HepG2 (cell line): ENCODE measurements around the gene SLC25A1. TPM values are rescaled to one million over a fixed set of nuclear protein-coding genes. Genes with fewer than 3 reads are reported as not detected.

Experiments used
- CHD2 ChIP-seq: IDR thresholded peaks from 2 replicates; pipeline ENCODE4 v1.6.1; 2011; ENCODE audit warnings: low read depth, low read length, improper control_type of control experiment
- CSRNP2 ChIP-seq: sonication (generic); formaldehyde crosslinking; conservative IDR thresholded peaks from 2 replicates; pipeline ENCODE4 v1.8.0; 2022; ENCODE audit warnings: low read depth, missing genetic modification reagents
- FOXJ3 ChIP-seq: sonication (generic); formaldehyde crosslinking; IDR thresholded peaks from 2 replicates; pipeline ENCODE4 v1.4.0; 2020; ENCODE audit warnings: missing genetic modification reagents, mild to moderate bottlenecking, borderline replicate concordance
- HDAC1 ChIP-seq: sonication (generic); formaldehyde crosslinking; IDR thresholded peaks from 2 replicates; pipeline ENCODE4 v1.5.1; 2020; ENCODE audit warnings: mild to moderate bottlenecking, missing genetic modification reagents
- LBX2 ChIP-seq: sonication (generic); formaldehyde crosslinking; IDR thresholded peaks from 2 replicates; pipeline ENCODE4 v1.5.0; 2020; ENCODE audit warnings: missing genetic modification reagents, mild to moderate bottlenecking, borderline replicate concordance
- MXD3 ChIP-seq: IDR thresholded peaks from 2 replicates; pipeline ENCODE4 v1.6.1; 2016; ENCODE audit warnings: mild to moderate bottlenecking, missing biosample characterization, missing genetic modification reagents
- NPAS2 ChIP-seq: sonication (generic); formaldehyde crosslinking; IDR thresholded peaks from 2 replicates; pipeline ENCODE4 v1.8.0; 2022; ENCODE audit warnings: mild to moderate bottlenecking, missing genetic modification reagents, borderline replicate concordance
- REPIN1 ChIP-seq: sonication (generic); formaldehyde crosslinking; IDR thresholded peaks from 2 replicates; pipeline ENCODE4 v1.8.0; 2022; ENCODE audit warnings: missing genetic modification reagents, low read depth, mild to moderate bottlenecking, borderline replicate concordance
- RFXAP ChIP-seq: sonication (generic); formaldehyde crosslinking; IDR thresholded peaks from 2 replicates; pipeline ENCODE4 v1.4.0; 2020; ENCODE audit warnings: missing genetic modification reagents, borderline replicate concordance
- SNAPC2 ChIP-seq: sonication (generic); formaldehyde crosslinking; IDR thresholded peaks from 2 replicates; pipeline ENCODE4 v1.8.1; 2022; ENCODE audit warnings: mild to moderate bottlenecking, missing genetic modification reagents
- SOX13 ChIP-seq, 3 experiments: fragments of 450-650 bp in 1 of 3; sonication (generic) in 1 of 3; formaldehyde crosslinking in 1 of 3; IDR thresholded peaks in 2 of 3; conservative IDR thresholded peaks in 1 of 3; 2 replicates each; pipeline versions ENCODE4 v1.5.0 to v1.6.1; 2016 to 2020; ENCODE audit warnings: antibody characterized with exemption in 1 of 3, mild to moderate bottlenecking in 1 of 3, missing compliant biosample characterization in 1 of 3, missing genetic modification reagents in 1 of 3, moderate library complexity in 1 of 3
- TIGD3 ChIP-seq: sonication (generic); formaldehyde crosslinking; IDR thresholded peaks from 2 replicates; pipeline ENCODE4 v1.5.1; 2020; ENCODE audit warnings: mild to moderate bottlenecking, missing genetic modification reagents, borderline replicate concordance
- ZBTB46 ChIP-seq: sonication (generic); formaldehyde crosslinking; IDR thresholded peaks from 2 replicates; pipeline ENCODE4 v1.4.0; 2020; ENCODE audit warnings: mild to moderate bottlenecking, missing genetic modification reagents, borderline replicate concordance
- ZNF329 ChIP-seq: sonication (generic); formaldehyde crosslinking; IDR thresholded peaks from 2 replicates; pipeline ENCODE4 v1.9.0; 2021; ENCODE audit warnings: low read depth, mild to moderate bottlenecking, missing genetic modification reagents
- ZNF34 ChIP-seq: sonication (generic); formaldehyde crosslinking; IDR thresholded peaks from 2 replicates; pipeline ENCODE4 v1.4.0; 2020; ENCODE audit warnings: mild to moderate bottlenecking, missing genetic modification reagents, borderline replicate concordance
- ZNF552 ChIP-seq: sonication (generic); formaldehyde crosslinking; IDR thresholded peaks from 2 replicates; pipeline ENCODE4 v1.9.0; 2022; ENCODE audit warnings: missing genetic modification reagents, mild to moderate bottlenecking, borderline replicate concordance
- ZNF564 ChIP-seq: sonication (generic); formaldehyde crosslinking; IDR thresholded peaks from 2 replicates; pipeline ENCODE4 v1.8.1; 2023; ENCODE audit warnings: mild to moderate bottlenecking, missing genetic modification reagents
- ZNF577 ChIP-seq: sonication (generic); formaldehyde crosslinking; IDR thresholded peaks from 2 replicates; pipeline ENCODE4 v1.4.0; 2020; ENCODE audit warnings: mild to moderate bottlenecking, low read depth, missing genetic modification reagents, borderline replicate concordance
- ZNF619 ChIP-seq: sonication (generic); formaldehyde crosslinking; IDR thresholded peaks from 2 replicates; pipeline ENCODE4 v1.4.0; 2020; ENCODE audit warnings: mild to moderate bottlenecking, missing genetic modification reagents
- polyA plus RNA-seq, 8 experiments: library from polyadenylated mRNA; depleted of rRNA in 3 of 8; stranded (reverse) in 7 of 8; unstranded in 1 of 8; fragments of >200 nt; fragmentation: Illumina TruSeq in 4 of 8; extraction: Trizol in 4 of 8; gene quantifications; 2 replicates each; pipeline versions ENCODE4 v1.2.1 to v1.2.3, GENCODE V29; 2011 to 2016; ENCODE audit warnings: low read depth in 4 of 8, missing spikeins in 1 of 8, mixed read lengths in 1 of 8; ENCODE audit not compliant: insufficient read depth in 1 of 8
- total RNA-seq, 5 experiments: library from RNA; depleted of rRNA; stranded (reverse); fragments of >200 nt; fragmentation: Illumina TruSeq; extraction: Trizol; gene quantifications; 2 replicates each; pipeline ENCODE4 v1.2.3, GENCODE V29; 2016; ENCODE audit warnings: low read depth in 1 of 5

Gene SLC25A1
- total and polyA plus RNA-seq, 2 of the 13 experiments (the other 11 are each of a cell fraction or from before 2014, with no cell fraction given): 49.4 to 161 TPM

- TF ChIP-seq MXD3 (CRISPR knock-in tag) (no peak; the same call in none of the 2 replicates), ZNF552 (CRISPR knock-in tag) (0 out of 2 replicates have a peak, but pooled peaks have one; percentile 8), CSRNP2 (CRISPR knock-in tag) (0 out of 2 replicates have a peak, but pooled peaks have one; percentile 62), ZNF619 (CRISPR knock-in tag) (peak; percentile 27; the same call in 1 of the 2 replicates), ZNF34 (CRISPR knock-in tag) (no peak), TIGD3 (CRISPR knock-in tag) (no peak), ZBTB46 (CRISPR knock-in tag) (no peak), ZNF564 (0 out of 2 replicates have a peak, but pooled peaks have one; percentile 45), CHD2 (peak; percentile 75), FOXJ3 (CRISPR knock-in tag) (no peak), NPAS2 (no peak), HDAC1 (CRISPR knock-in tag) (peak; percentile 63), SNAPC2 (no peak), LBX2 (CRISPR knock-in tag) (no peak; the same call in 1 of the 2 replicates), RFXAP (CRISPR knock-in tag) (peak; percentile 75; the same call in 1 of the 2 replicates), ZNF577 (CRISPR knock-in tag) (no peak), ZNF329 (CRISPR knock-in tag) (no peak), SOX13 (IDR thresholded peaks at IDR 0.05) (no peak), SOX13 (CRISPR knock-in tag; conservative IDR thresholded peaks at IDR 0.05 in 1 of 2, IDR thresholded peaks at IDR 0.05 in 1 of 2) (peak in 1 of 2 experiments; percentile 31; a peak in 1 of 4 replicates), REPIN1 (CRISPR knock-in tag) (no peak)
Observed at GRCh38 chr22:19178657-19179496, at the start of gene SLC25A1 (continued).
